HepG2 (cell line): ENCODE results near the gene TROAP. TPM values are rescaled to one million over a fixed set of nuclear protein-coding genes. Genes with fewer than 3 reads are reported as not detected.

Experiments
- ATAC-seq: fragments of 200-7000 bp; cut with Tn5 transposase; 3 replicates; pipeline ENCODE4 v1.9.1; 2020; ENCODE audit warnings: mild to moderate bottlenecking, moderate library complexity
- BruUV-seq: library from RNA; stranded (reverse); fragments of 400-500 nt; replicated peaks from 2 replicates; lab custom pipeline; 2021; lab: Mats Ljungman, UMichigan
- CTCF ChIA-PET: fragments of 300-600 bp; formaldehyde crosslinking; extraction: SDS; loops from one replicate; lab custom pipeline; 2021; ENCODE audit warnings: low total read pairs, inconsistent platforms, low intra/inter-chr PET ratio; lab: Yijun Ruan, JAX
- POLR2A ChIA-PET: fragments of 350-600 bp; sonication (Branson Sonifier 250); formaldehyde crosslinking; loops from one replicate; lab custom pipeline; 2020; ENCODE audit warnings: antibody characterized with exemption, inconsistent platforms; lab: Yijun Ruan, JAX
- DNase-seq: peaks from one replicate; pipeline ENCODE4 v3.0.0-alpha.2; 2015; ENCODE audit warnings: low spot score
- FAIRE-seq: peaks from 3 replicates; lab custom pipeline; 2011; peaks lifted over from hg19 to GRCh38; lab: Jason Lieb, UNC
- H2AFZ ChIP-seq: one replicate; pipeline ENCODE4 v1.6.1; 2011; ENCODE audit warnings: low read length, inconsistent platforms
- H3K27ac ChIP-seq: fragments of 300-600 bp; 3 replicates; pipeline ENCODE4 v1.8.0; 2011; ENCODE audit warnings: mixed run types, mild to moderate bottlenecking, mixed read lengths, low read length, inconsistent platforms; ENCODE audit not compliant: insufficient read depth; ENCODE audit errors: extremely low read length
- H3K27me3 ChIP-seq, 2 experiments: fragments of 200-600 bp in 1 of 2; 2 replicates in 1 of 2; 3 replicates in 1 of 2; pipeline versions ENCODE4 v1.6.0 to v1.8.0; 2011; ENCODE audit warnings: low read length in 2 of 2, mild to moderate bottlenecking in 2 of 2, moderate library complexity in 2 of 2, inconsistent platforms in 1 of 2; ENCODE audit not compliant: insufficient read depth in 2 of 2, control insufficient read depth in 1 of 2
- H3K36me3 ChIP-seq, 2 experiments: fragments of 200-600 bp in 1 of 2; replicated peaks in 1 of 2; 2 replicates in 1 of 2; 3 replicates in 1 of 2; pipeline versions ENCODE4 v1.5.1 to v1.8.0; 2011; ENCODE audit warnings: low read length in 2 of 2, inconsistent platforms in 1 of 2; ENCODE audit not compliant: insufficient read depth in 2 of 2, control insufficient read depth in 1 of 2
- H3K4me1 ChIP-seq: 2 replicates; pipeline ENCODE4 v1.5.1; 2012; ENCODE audit warnings: low read length, inconsistent platforms; ENCODE audit not compliant: insufficient read depth
- H3K4me2 ChIP-seq: 2 replicates; pipeline ENCODE4 v1.6.0; 2011; ENCODE audit warnings: low read depth, low read length, inconsistent platforms
- H3K4me3 ChIP-seq, 3 experiments: fragments of 200-600 bp in 1 of 3; sonication (generic), shearing (Covaris generic) in 1 of 3; replicated peaks in 1 of 3; 2 replicates each; pipeline ENCODE4 v1.5.1; 2011 to 2016; ENCODE audit warnings: low read length in 3 of 3, inconsistent platforms in 2 of 3, low read depth in 2 of 3, mild to moderate bottlenecking in 2 of 3, control low read depth in 1 of 3, mixed read lengths in 1 of 3; ENCODE audit not compliant: insufficient read depth in 1 of 3
- H3K79me2 ChIP-seq: one replicate; pipeline ENCODE4 v1.6.1; 2011; ENCODE audit warnings: low read length, inconsistent platforms; ENCODE audit not compliant: insufficient read depth
- H3K9ac ChIP-seq: 2 replicates; pipeline ENCODE4 v1.6.0; 2011; ENCODE audit warnings: mild to moderate bottlenecking, low read depth, low read length, inconsistent platforms; ENCODE audit not compliant: insufficient read depth
- H3K9me3 ChIP-seq: 2 replicates; pipeline ENCODE4 v1.5.1; 2012; ENCODE audit warnings: mild to moderate bottlenecking, low read length
- H4K20me1 ChIP-seq: 2 replicates; pipeline ENCODE4 v1.6.0; 2011; ENCODE audit warnings: inconsistent platforms, mild to moderate bottlenecking, low read length, moderate library complexity; ENCODE audit not compliant: insufficient read depth
- ARNTL ChIP-seq: sonication (generic); formaldehyde crosslinking; IDR thresholded peaks from 2 replicates; pipeline ENCODE4 v1.4.0; 2020; ENCODE audit warnings: mild to moderate bottlenecking, missing genetic modification reagents
- BHLHE40 ChIP-seq: IDR thresholded peaks from 2 replicates; pipeline ENCODE4 v1.6.1; 2011; ENCODE audit warnings: low read length, improper control_type of control experiment
- CHD4 ChIP-seq: fragments of 200-600 bp; sonication (generic); IDR thresholded peaks from 2 replicates; pipeline ENCODE4 v1.7.0; 2017; ENCODE audit warnings: mild to moderate bottlenecking, low read length, borderline replicate concordance
- ETV6 ChIP-seq: sonication (generic); formaldehyde crosslinking; conservative IDR thresholded peaks from 2 replicates; pipeline ENCODE4 v1.4.0; 2020; ENCODE audit warnings: missing genetic modification reagents
- HOXA7 ChIP-seq: sonication (generic); formaldehyde crosslinking; IDR thresholded peaks from 2 replicates; pipeline ENCODE4 v1.8.1; 2022; ENCODE audit warnings: mild to moderate bottlenecking, missing genetic modification reagents, moderate library complexity
- MAFF ChIP-seq: IDR thresholded peaks from 2 replicates; pipeline ENCODE4 v1.6.1; 2011; ENCODE audit warnings: low read depth, low read length, improper control_type of control experiment
- RERE ChIP-seq: IDR thresholded peaks from 2 replicates; pipeline ENCODE4 v1.6.1; 2016; ENCODE audit warnings: low read depth, missing genetic modification reagents, missing compliant biosample characterization
- RFXANK ChIP-seq: IDR thresholded peaks from 2 replicates; pipeline ENCODE4 v1.6.1; 2016
- SIX1 ChIP-seq: sonication (generic); formaldehyde crosslinking; IDR thresholded peaks from 2 replicates; pipeline ENCODE4 v1.4.0; 2020; ENCODE audit warnings: missing genetic modification reagents, borderline replicate concordance
- YY1 ChIP-seq: IDR thresholded peaks from 2 replicates; pipeline ENCODE4 v1.6.1; 2011; ENCODE audit warnings: low read length, low read depth, moderate library complexity, mild to moderate bottlenecking; ENCODE audit not compliant: insufficient read depth, insufficient replicate concordance
- ZNF101 ChIP-seq: sonication (generic); formaldehyde crosslinking; IDR thresholded peaks from 2 replicates; pipeline ENCODE4 v1.4.0; 2020; ENCODE audit warnings: mild to moderate bottlenecking, low read depth, missing genetic modification reagents, borderline replicate concordance
- WGBS: methylation state at CpG from one replicate; pipeline ENCODE4 v1.1.6; 2017; ENCODE audit warnings: low lambda C conversion rate; 5-methylcytosine and 5-hydroxymethylcytosine counted together
- in situ Hi-C: cut with HindIII; loops from 2 replicates; pipeline ENCODE4 v1.10.0; 2017; ENCODE audit warnings: low pct_unique_long_range_greater_than_20kb; ENCODE audit not compliant: extremely low pct_ligation_motif_present
- intact Hi-C: fragments of 100-400 bp; cut with micrococcal nuclease; formaldehyde crosslinking; loops from one replicate; pipeline ENCODE4 v1.10.0; 2022; ENCODE audit not compliant: unreplicated experiment
- polyA plus RNA-seq, 8 experiments: library from polyadenylated mRNA; depleted of rRNA in 3 of 8; stranded (reverse) in 7 of 8; unstranded in 1 of 8; fragments of >200 nt; fragmentation: Illumina TruSeq in 4 of 8; extraction: Trizol in 4 of 8; gene quantifications; 2 replicates each; pipeline versions ENCODE4 v1.2.1 to v1.2.3, GENCODE V29; 2011 to 2016; ENCODE audit warnings: low read depth in 4 of 8, missing spikeins in 1 of 8, mixed read lengths in 1 of 8; ENCODE audit not compliant: insufficient read depth in 1 of 8
- total RNA-seq, 5 experiments: library from RNA; depleted of rRNA; stranded (reverse); fragments of >200 nt; fragmentation: Illumina TruSeq; extraction: Trizol; gene quantifications; 2 replicates each; pipeline ENCODE4 v1.2.3, GENCODE V29; 2016; ENCODE audit warnings: low read depth in 1 of 5
- TF ChIP-seq, protein P1 (sequence below): sonication (generic); formaldehyde crosslinking; conservative IDR thresholded peaks from 2 replicates; pipeline ENCODE4 v1.8.0; 2022; ENCODE audit warnings: missing genetic modification reagents
- TF ChIP-seq, protein P2 (sequence below): sonication (generic); formaldehyde crosslinking; IDR thresholded peaks from 2 replicates; pipeline ENCODE4 v1.4.0; 2020; ENCODE audit warnings: missing genetic modification reagents

Gene TROAP
- total and polyA plus RNA-seq, 2 of the 13 experiments (the other 11 are each of a cell fraction or from before 2014, with no cell fraction given), result 22.5 to 30.9 TPM

DNA sequence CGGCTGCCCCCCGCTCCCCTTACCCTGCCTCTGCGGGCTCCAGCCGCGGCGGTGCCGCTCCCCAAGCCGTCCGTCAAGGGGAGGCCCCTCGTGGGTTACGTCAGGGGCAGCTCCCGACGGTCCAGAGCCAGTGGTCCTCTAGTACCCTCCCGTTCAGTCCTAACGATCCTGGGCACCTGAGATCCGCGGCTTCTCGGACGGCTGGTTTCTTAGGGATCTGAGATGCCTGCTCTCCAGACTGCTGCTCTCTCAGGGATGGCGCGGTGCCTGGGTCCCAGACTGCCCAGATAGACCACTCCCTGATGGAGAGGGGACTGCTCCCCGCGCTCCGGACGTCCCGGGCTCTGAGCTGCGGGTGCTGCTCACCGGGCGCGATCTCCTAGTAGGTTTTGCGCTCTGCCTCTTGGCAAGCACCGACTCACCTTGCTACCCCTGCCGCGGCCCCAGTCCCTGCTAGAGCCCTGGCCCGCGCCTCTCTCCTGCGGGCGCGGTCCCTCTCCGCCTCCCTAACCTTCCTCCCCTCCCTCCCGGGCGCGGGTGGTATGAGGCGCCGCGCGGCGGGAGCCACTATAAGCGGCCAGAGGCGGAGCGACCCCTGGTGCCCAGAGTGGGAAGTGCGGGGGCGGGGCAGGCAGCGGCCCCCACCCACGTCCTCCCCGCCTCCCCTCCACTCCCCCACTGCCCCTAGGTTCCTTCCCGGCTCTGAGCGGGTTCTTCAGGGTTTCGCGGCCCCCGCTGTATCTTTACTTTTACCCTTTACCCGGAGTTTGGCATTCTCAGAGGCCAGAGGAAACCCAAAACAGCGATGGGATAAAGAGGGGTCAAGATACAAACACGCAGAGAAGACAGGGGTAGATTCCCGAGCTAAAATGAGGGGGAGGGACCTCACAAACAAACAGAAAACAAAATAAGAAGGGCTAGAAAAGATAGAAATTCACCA is 13.9 kb downstream of the TROAP start, which contains the start of gene C1QL4 (continued):
- TF ChIP-seq, protein P1, sequence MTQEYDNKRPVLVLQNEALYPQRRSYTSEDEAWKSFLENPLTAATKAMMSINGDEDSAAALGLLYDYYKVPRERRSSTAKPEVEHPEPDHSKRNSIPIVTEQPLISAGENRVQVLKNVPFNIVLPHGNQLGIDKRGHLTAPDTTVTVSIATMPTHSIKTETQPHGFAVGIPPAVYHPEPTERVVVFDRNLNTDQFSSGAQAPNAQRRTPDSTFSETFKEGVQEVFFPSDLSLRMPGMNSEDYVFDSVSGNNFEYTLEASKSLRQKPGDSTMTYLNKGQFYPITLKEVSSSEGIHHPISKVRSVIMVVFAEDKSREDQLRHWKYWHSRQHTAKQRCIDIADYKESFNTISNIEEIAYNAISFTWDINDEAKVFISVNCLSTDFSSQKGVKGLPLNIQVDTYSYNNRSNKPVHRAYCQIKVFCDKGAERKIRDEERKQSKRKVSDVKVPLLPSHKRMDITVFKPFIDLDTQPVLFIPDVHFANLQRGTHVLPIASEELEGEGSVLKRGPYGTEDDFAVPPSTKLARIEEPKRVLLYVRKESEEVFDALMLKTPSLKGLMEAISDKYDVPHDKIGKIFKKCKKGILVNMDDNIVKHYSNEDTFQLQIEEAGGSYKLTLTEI, result no peak
- TF ChIP-seq ETV6 (CRISPR knock-in tag), result no peak
- TF ChIP-seq YY1, result peak; percentile 45
- no peak for TF ChIP-seq RFXANK
- no peak for TF ChIP-seq ARNTL
- TF ChIP-seq, protein P2, sequence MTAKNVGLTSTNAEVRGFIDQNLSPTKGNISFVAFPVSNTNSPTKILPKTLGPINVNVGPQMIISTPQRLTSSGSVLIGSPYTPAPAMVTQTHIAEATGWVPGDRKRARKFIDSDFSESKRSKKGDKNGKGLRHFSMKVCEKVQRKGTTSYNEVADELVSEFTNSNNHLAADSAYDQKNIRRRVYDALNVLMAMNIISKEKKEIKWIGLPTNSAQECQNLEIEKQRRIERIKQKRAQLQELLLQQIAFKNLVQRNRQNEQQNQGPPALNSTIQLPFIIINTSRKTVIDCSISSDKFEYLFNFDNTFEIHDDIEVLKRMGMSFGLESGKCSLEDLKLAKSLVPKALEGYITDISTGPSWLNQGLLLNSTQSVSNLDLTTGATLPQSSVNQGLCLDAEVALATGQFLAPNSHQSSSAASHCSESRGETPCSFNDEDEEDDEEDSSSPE (CRISPR knock-in tag), result peak; percentile 53
- no peak for TF ChIP-seq MAFF

DNA sequence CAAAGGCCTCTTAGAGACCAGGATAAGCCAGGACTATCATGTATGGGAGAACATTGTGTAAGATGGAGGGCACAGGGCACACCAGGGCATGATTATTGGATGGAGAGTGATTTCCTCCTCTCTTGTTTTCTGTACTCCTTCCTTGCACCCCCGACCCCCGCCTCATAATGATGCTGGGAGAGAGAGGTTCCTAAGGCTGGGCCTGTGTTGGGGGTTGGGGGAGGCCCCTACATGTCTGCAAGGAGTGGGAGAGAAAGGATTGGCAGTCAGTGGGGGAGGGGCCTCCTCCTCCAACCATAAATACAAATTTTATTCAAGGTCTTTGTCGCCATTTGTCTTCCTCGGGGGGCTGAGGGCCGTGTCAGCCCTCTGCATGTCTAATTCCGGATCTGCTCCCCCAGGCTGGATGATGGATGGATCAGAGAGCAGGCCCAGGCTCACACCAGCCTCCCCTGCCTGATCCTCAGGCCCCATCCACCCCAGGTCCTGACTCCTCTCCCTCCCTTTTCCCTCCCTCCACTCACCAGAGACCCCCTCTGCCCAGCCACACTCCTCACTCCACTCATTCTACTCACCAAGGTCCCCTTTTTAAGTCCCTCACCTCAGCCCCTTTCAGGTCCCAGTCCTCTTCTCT is 15.9 kb downstream of the TROAP start:
- Histone ChIP-seq H3K4me2 (no peak overlapping the region), H3K27ac (no peak overlapping the region), H2AFZ (no peak overlapping the region), H3K4me1 (peaks cover 37% of the 10 kb centered on the region), H3K4me3 (no peak overlapping the region), H3K9me3 (no peaks in the 10 kb centered on the region), H3K9ac (no peak overlapping the region), H3K79me2 (no peaks in the 10 kb centered on the region), H3K27me3 (peaks cover 13 to 81% of the 10 kb centered on the region in 2 experiments; a peak in 4 of 5 replicates), H3K36me3 (no peaks in the 10 kb centered on the region), H4K20me1 (0 out of 2 replicates have a peak, but pooled peaks cover 2% of the 10 kb centered on the region)
- no TSS peak for BruUV-seq
- intact Hi-C loops (no loop called here), in situ Hi-C loops (no loop called here)
- FAIRE-seq (no peak), DNase-seq (no peak), ATAC-seq (no peak)
- TF ChIP-seq CHD4, result no peak
- no peak for TF ChIP-seq SIX1
- TF ChIP-seq ZNF101, result no peak
- TF ChIP-seq HOXA7 (CRISPR knock-in tag), result no peak
- no peak for TF ChIP-seq BHLHE40
- no peak for TF ChIP-seq RERE (CRISPR knock-in tag)
- ChIA-PET CTCF (no interaction called here), POLR2A (no interaction called here)
- 2% methylated on average over 6 of the region's 6 CpGs for WGBS
